Neuronal stem cell (in vitro differentiated cells): Measurements from ENCODE around the gene TRIM8.

Experiments used
- DNase-seq: peaks from one replicate; pipeline ENCODE4 v3.0.0-alpha.2; 2013; ENCODE audit warnings: low spot score
- H2AFZ ChIP-seq: one replicate; pipeline ENCODE4 v1.6.1; 2013; ENCODE audit warnings: mild to moderate bottlenecking, low read length, inconsistent platforms
- H2AK5ac ChIP-seq: 2 replicates; pipeline ENCODE4 v1.6.1; 2013; ENCODE audit warnings: low read depth, mild to moderate bottlenecking, inconsistent platforms, low read length, moderate library complexity, mixed read lengths
- H2BK120ac ChIP-seq: 2 replicates; pipeline ENCODE4 v1.6.1; 2013; ENCODE audit warnings: low read depth, mild to moderate bottlenecking, inconsistent platforms, low read length, moderate library complexity, mixed read lengths
- H2BK12ac ChIP-seq: one replicate; pipeline ENCODE4 v1.6.1; 2013; ENCODE audit warnings: low read length, inconsistent platforms
- H2BK15ac ChIP-seq: 2 replicates; pipeline ENCODE4 v1.6.1; 2013; ENCODE audit warnings: mild to moderate bottlenecking, low read length, inconsistent platforms, mixed read lengths
- H2BK5ac ChIP-seq: one replicate; pipeline ENCODE4 v1.6.1; 2013; ENCODE audit warnings: inconsistent platforms, mild to moderate bottlenecking, low read length, moderate library complexity
- H3K14ac ChIP-seq: one replicate; pipeline ENCODE4 v1.6.1; 2013; ENCODE audit warnings: low read length, inconsistent platforms
- H3K18ac ChIP-seq: 2 replicates; pipeline ENCODE4 v1.6.1; 2013; ENCODE audit warnings: low read length, inconsistent platforms
- H3K23ac ChIP-seq: 2 replicates; pipeline ENCODE4 v1.6.1; 2013; ENCODE audit warnings: low read depth, mild to moderate bottlenecking, mixed read lengths, low read length, inconsistent platforms; ENCODE audit not compliant: poor library complexity
- H3K27ac ChIP-seq: replicated peaks from 3 replicates; pipeline ENCODE4 v1.5.1; 2013; ENCODE audit warnings: low read length, inconsistent platforms
- H3K27me3 ChIP-seq, 3 experiments: 2 replicates each; pipeline ENCODE4 v1.6.1; 2013; ENCODE audit warnings: low read length in 3 of 3, mild to moderate bottlenecking in 2 of 3, inconsistent platforms in 1 of 3, low read depth in 1 of 3, mixed read lengths in 1 of 3, moderate library complexity in 1 of 3; ENCODE audit not compliant: control insufficient read depth in 3 of 3, insufficient read depth in 3 of 3
- H3K36me3 ChIP-seq, 2 donors: replicated peaks in 1 of 2; 2 replicates each; pipeline ENCODE4 v1.6.1; 2013; ENCODE audit warnings: low read length in 2 of 2; ENCODE audit not compliant: control insufficient read depth in 2 of 2, insufficient read depth in 2 of 2
- H3K4ac ChIP-seq: 2 replicates; pipeline ENCODE4 v1.6.1; 2013; ENCODE audit warnings: inconsistent platforms, mild to moderate bottlenecking, low read length, moderate library complexity
- H3K4me1 ChIP-seq, 2 donors: 1 replicate in 1 of 2; 2 replicates in 1 of 2; pipeline ENCODE4 v1.6.1; 2013; ENCODE audit warnings: low read length in 2 of 2, low read depth in 1 of 2; ENCODE audit not compliant: control insufficient read depth in 2 of 2, insufficient read depth in 1 of 2
- H3K4me2 ChIP-seq: one replicate; pipeline ENCODE4 v1.6.1; 2013; ENCODE audit warnings: mild to moderate bottlenecking, low read length, inconsistent platforms; ENCODE audit not compliant: insufficient read depth, poor library complexity, severe bottlenecking
- H3K4me3 ChIP-seq, 2 donors: 2 replicates each; pipeline ENCODE4 v1.5.1; 2013; ENCODE audit warnings: low read length in 2 of 2, mild to moderate bottlenecking in 2 of 2, inconsistent platforms in 1 of 2, moderate library complexity in 1 of 2
- H3K79me1 ChIP-seq: one replicate; pipeline ENCODE4 v1.6.1; 2013; ENCODE audit warnings: low read depth, mild to moderate bottlenecking, inconsistent platforms, low read length, moderate library complexity
- H3K9ac ChIP-seq: one replicate; pipeline ENCODE4 v1.6.1; 2013; ENCODE audit warnings: mild to moderate bottlenecking, low read depth, low read length, inconsistent platforms; ENCODE audit not compliant: poor library complexity
- H3K9me3 ChIP-seq, 2 donors: replicated peaks in 1 of 2; 2 replicates each; pipeline versions ENCODE3 to v1.6.1; 2013; ENCODE audit warnings: low read length in 2 of 2, mild to moderate bottlenecking in 2 of 2, inconsistent platforms in 1 of 2, low read depth in 1 of 2, mixed read lengths in 1 of 2, moderate library complexity in 1 of 2; ENCODE audit not compliant: control insufficient read depth in 2 of 2, insufficient read depth in 1 of 2
- H4K8ac ChIP-seq: one replicate; pipeline ENCODE4 v1.6.1; 2013; ENCODE audit warnings: low read depth, mild to moderate bottlenecking, inconsistent platforms, low read length, moderate library complexity
- H4K91ac ChIP-seq: one replicate; pipeline ENCODE4 v1.6.1; 2013; ENCODE audit warnings: low read length, low read depth, mild to moderate bottlenecking, inconsistent platforms; ENCODE audit not compliant: poor library complexity
- WGBS, 2 donors: extraction: QIAGEN DNeasy Blood & Tissue Kit; methylation state at CpG; one replicate each; pipeline ENCODE4 v1.1.7; 2013; ENCODE audit warnings: missing lambda C conversion rate in 2 of 2, mixed read lengths in 1 of 2; ENCODE audit not compliant: insufficient read length in 2 of 2, insufficient replicate concordance in 1 of 2; ENCODE audit errors: extremely low coverage in 2 of 2; 5-methylcytosine and 5-hydroxymethylcytosine counted together

TRIM8 gene

DNA sequence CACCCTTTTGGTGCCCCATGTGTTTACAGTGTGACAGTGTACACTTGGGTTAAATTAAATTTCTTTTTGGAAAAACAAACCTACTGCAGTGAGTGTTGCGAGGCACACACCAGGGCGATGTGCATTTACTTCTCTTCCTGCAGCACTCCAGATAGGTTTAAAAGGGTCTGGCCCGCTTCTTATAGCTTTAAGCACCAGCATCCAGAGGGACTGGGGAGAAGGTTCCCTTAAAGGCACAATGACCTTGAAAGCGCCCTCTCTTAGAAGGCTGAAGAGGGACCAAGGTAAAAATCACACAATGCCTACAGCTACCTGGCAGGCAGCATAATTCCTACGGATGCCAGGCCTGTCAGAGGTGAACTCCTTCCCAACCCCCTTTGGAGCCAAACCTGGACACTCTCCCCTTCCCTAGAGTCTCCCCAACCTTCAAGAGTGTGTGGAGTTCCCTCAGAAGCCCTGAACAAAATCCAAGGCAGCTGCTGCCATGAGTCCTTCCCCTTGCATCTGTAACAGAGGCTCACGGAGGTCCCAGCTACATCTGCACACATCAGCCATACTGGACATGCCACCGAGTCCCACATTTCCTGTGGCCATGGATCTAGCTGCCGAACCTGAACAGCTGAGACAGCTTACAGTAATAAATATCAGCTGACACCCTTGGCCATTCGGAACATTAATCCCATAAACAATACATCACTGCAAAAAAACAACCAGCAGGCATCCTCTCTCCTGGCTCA lies 33.2 kb downstream of the TRIM8 start:
- no CpG with 5 or more reads among the region's 9 CpGs for WGBS, 2 donors
- peaks cover 40 to 55% of the 10 kb centered on the region in 2 donors for H3K4me1 ChIP-seq

DNA sequence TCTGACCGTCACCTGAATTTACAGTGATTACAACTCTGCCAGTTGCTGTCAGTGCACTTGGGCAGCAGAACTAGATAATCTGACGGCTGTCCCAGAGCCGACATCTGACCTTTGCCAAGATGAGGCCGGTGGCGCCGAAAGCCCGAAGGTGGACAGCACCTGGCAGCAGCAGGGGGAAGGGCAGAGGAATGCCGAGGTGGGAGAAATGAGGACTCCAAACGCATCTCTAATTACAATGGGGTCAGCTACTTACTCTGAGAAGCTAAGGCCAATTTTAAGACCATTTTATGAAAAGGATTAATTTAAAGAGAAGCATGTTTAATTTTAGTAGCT lies 33.8 kb downstream of the TRIM8 start:
- no peak overlapping the region for H3K14ac ChIP-seq
- H2BK15ac ChIP-seq: no peak overlapping the region
- no peaks in the 10 kb centered on the region for H3K79me1 ChIP-seq
- H4K91ac ChIP-seq: no peak overlapping the region
- WGBS, 2 donors: no CpG with 5 or more reads among the region's 9 CpGs
- H3K4me1 ChIP-seq: peaks cover 39 to 51% of the 10 kb centered on the region in 2 donors
- H2AK5ac ChIP-seq: no peak overlapping the region
- no peak overlapping the region for H3K9ac ChIP-seq
- no peak overlapping the region for H4K8ac ChIP-seq
- peaks cover 0 to 3% of the 10 kb centered on the region in 2 donors for H3K9me3 ChIP-seq
- H2BK120ac ChIP-seq: no peak overlapping the region
- no peak overlapping the region for H3K4me2 ChIP-seq
- no peak overlapping the region for H3K23ac ChIP-seq
- DNase-seq: no peak
- H3K27me3 ChIP-seq: no peaks in the 10 kb centered on the region
- no peak overlapping the region for H3K4ac ChIP-seq
- H3K18ac ChIP-seq: no peak overlapping the region
- H2BK5ac ChIP-seq: no peak overlapping the region
- H3K36me3 ChIP-seq: peaks cover 15 to 22% of the 10 kb centered on the region in 2 donors
- H2AFZ ChIP-seq: no peak overlapping the region
- no peak overlapping the region for H2BK12ac ChIP-seq
- H3K27ac ChIP-seq: no peak overlapping the region
- no peak overlapping the region for H3K4me3 ChIP-seq

More for the DNA sequence above, 33.2 kb downstream of the TRIM8 start:
- Histone ChIP-seq H4K91ac (no peak overlapping the region), H2AK5ac (no peak overlapping the region), H3K14ac (no peak overlapping the region), H3K23ac (no peak overlapping the region), H3K9me3 (peaks cover 0 to 3% of the 10 kb centered on the region in 2 donors), H3K4me3 (no peak overlapping the region), H3K36me3 (peaks cover 13 to 16% of the 10 kb centered on the region in 2 donors), H2BK12ac (no peak overlapping the region), H2BK5ac (no peak overlapping the region), H2BK120ac (no peak overlapping the region), H2AFZ (no peak overlapping the region), H3K9ac (no peak overlapping the region), H4K8ac (no peak overlapping the region), H2BK15ac (no peak overlapping the region), H3K27me3 (no peaks in the 10 kb centered on the region), H3K4me2 (no peak overlapping the region), H3K79me1 (no peaks in the 10 kb centered on the region), H3K18ac (no peak overlapping the region), H3K27ac (no peak overlapping the region), H3K4ac (no peak overlapping the region)
- DNase-seq: no peak

DNA sequence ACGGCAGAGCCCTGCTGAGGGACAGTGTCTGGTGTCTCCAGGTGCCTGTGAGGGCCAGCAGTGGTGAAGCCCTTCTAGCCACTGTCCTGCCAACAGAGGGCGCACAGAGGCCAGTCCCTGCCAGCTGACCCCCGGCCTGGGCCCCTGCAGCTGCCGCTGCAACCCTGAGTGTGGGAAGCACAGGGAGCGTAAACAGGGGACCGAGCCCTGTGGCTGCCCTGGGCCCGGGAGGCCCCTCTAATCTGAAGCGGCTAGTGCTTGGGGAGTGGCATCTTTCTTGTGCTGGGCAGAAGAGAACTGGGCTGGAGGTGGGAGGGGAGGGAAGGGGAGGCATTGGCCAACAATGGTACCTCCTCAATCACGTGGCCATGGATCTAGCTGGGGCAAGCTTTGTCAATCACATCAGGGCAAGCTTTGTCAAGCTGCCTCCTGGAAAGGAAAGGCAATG lies 34.6 kb downstream of the TRIM8 start:
- Histone ChIP-seq H3K4me1 (peaks cover 35 to 47% of the 10 kb centered on the region in 2 donors), H3K79me1 (no peaks in the 10 kb centered on the region), H3K4me2 (peak overlapping the region; percentile 33), H3K27me3 (no peaks in the 10 kb centered on the region), H2BK5ac (no peak overlapping the region), H3K18ac (peak overlapping the region; percentile 79), H3K9me3 (peaks cover 0 to 3% of the 10 kb centered on the region in 2 donors), H3K23ac (no peak overlapping the region), H2BK15ac (no peak overlapping the region), H3K9ac (peak overlapping the region; percentile 26), H4K91ac (no peak overlapping the region), H2BK120ac (no peak overlapping the region), H4K8ac (no peak overlapping the region), H3K36me3 (peaks cover 15 to 29% of the 10 kb centered on the region in 2 donors), H2AK5ac (no peak overlapping the region), H3K27ac (peak overlapping the region; percentile 80), H3K4me3 (peak overlapping the region in 1 of 2 donors; percentile 21), H3K4ac (no peak overlapping the region), H2BK12ac (no peak overlapping the region), H3K14ac (no peak overlapping the region), H2AFZ (peak overlapping the region; percentile 91)
- WGBS, 2 donors: no CpG with 5 or more reads among the region's 9 CpGs
- DNase-seq: peak; percentile 60

DNA sequence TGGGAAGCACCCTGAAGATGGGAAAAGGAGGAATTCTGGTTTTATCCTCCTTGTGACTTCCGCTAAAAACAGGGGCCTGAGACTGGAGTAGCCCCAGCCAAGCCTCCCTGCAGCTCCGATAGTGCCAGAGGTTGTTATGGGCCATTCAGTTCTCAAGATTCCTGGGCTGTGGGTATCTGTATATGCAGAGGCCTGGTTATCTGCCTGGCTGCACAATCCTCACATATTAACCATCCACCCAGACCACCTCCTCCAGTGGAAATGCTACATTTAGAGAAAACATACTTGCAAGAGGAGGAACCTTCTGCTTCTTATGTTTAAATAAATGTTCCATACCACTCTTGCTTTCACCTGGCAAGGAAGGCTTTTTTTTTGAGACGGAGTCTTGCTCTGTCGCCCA lies 35.3 kb downstream of the TRIM8 start:
- H3K27ac ChIP-seq: peak overlapping the region; percentile 80
- H3K18ac ChIP-seq: peak overlapping the region; percentile 29
- no peak overlapping the region for H3K4me2 ChIP-seq
- peak overlapping the region; percentile 76 for H2BK15ac ChIP-seq
- no peak overlapping the region for H3K14ac ChIP-seq
- no peak overlapping the region for H3K23ac ChIP-seq
- no peak overlapping the region for H3K4ac ChIP-seq
- H3K27me3 ChIP-seq: no peaks in the 10 kb centered on the region
- H2BK120ac ChIP-seq: no peak overlapping the region
- H3K36me3 ChIP-seq: peaks cover 15 to 34% of the 10 kb centered on the region in 2 donors
- no peak overlapping the region for H4K8ac ChIP-seq
- DNase-seq: no peak
- peak overlapping the region; percentile 7 for H2AK5ac ChIP-seq
- H3K79me1 ChIP-seq: no peaks in the 10 kb centered on the region
- peak overlapping the region; percentile 60 for H4K91ac ChIP-seq
- H3K9me3 ChIP-seq: peaks cover 0 to 3% of the 10 kb centered on the region in 2 donors
- no peak overlapping the region for H3K4me3 ChIP-seq
- H2AFZ ChIP-seq: peak overlapping the region; percentile 91
- no peak overlapping the region for H2BK5ac ChIP-seq
- H2BK12ac ChIP-seq: no peak overlapping the region
- peaks cover 28 to 45% of the 10 kb centered on the region in 2 donors for H3K4me1 ChIP-seq
- WGBS, 2 donors: no CpG with 5 or more reads among the region's 4 CpGs
- no peak overlapping the region for H3K9ac ChIP-seq
